HG03558 (cell line): ENCODE data around the gene MAN2A2.

Source experiments
- ATAC-seq: cut with Tn5 transposase; IDR thresholded peaks from one replicate; pipeline ENCODE4 v1.9.1; 2021; ENCODE audit warnings: moderate number of reproducible peaks; ENCODE audit not compliant: unreplicated experiment; ENCODE audit errors: extremely low read depth

MAN2A2 gene

DNA sequence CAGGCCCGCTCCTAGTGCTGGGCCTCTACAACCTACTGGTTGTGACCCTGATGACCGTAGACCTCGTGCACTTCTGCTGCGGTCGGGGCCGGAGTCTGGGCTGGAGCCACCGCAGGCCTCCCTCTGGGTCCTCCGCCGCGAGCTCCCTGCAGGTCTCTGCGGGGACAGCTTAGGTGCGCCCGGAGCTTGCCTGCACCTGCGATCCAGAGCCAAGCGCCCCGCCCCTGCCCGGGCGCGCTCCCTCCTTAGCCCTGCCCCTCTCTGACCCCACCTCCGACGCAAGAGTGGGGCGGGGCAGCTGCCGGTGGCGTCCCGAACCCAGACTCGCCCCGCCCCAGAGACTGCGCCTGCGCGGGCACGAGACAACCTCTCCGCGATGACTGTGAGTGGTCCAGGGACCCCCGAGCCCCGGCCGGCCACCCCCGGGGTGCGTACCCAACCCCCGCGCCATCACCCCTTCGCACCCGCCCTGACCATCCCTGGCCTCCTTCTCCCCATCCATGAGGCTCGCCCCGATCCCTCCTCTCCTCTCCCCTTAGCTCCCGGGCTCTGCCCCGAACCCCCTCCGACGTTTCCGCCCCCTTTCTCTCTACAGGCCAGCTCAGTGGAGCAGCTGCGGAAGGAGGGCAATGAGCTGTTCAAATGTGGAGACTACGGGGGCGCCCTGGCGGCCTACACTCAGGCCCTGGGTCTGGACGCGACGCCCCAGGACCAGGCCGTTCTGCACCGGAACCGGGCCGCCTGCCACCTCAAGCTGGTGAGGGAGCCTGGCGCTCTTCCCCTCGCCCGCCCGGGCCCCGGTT lies 32.0 kb downstream of the MAN2A2 start, which contains the start of gene UNC45A:
Gene UNC45A (plus strand): TSS at position 337 of the 803 bp plus-strand sequence. CDS start 40 bp downstream, at position 377.
- peak; percentile 28 for ATAC-seq

DNA sequence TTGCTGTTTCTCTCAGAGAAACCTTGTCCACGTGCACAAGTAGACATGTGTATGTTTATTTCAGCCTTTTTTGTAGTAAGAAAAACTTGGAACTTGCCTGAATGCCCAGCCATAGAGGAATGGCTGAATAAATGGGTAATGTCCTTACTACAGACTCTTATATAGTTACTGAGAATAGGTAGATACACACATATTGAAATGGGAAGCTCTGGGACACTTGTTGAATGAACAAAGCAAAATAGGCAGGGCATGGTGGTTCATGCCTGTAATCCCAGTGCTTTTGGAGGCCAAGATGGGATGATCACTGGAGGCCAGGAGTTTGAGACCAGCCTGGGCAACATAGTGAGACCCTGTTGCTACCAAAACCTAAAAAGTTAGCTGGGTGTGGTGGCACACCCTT lies 33.7 kb downstream of the MAN2A2 start:
- ATAC-seq = no peak

DNA sequence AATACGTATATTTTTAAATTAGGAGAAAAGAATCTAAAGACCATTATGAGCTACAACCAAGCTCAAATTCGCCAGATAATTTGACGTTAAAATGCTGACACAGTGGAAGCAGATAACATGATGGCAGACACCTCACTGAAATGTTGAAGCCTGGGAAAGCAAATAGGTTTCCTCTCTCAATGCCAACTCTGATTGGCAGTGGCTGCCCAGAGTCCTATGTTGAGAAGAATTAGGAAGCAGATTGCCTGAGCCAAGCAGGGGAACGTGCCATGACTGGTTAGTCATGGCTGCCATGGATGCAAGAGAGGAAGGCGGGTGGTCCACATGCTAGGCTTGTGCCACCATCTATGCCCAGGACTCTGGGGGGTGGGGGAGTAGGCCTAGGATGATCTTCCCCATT lies 35.2 kb downstream of the MAN2A2 start:
- ATAC-seq = no peak

DNA sequence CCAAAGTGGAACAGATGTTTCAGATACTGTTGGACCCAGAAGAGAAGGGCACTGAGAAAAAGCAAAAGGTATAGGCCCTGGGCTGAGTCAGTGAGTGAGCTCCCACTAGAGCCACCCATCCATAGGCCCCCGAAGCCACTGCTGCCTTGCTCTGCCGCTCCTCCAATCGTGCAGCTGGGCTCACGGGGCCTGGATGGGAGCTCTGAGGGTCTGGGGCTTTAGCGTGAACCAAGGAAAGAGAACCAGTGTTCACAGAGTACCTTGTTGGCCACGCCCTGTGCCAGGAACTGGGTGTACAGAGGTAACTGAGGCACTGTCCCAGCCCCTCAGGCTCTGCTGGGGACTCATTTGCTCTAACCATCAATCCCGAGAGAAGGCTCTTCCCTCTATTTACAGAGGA lies 36.7 kb downstream of the MAN2A2 start:
- ATAC-seq = no peak

DNA sequence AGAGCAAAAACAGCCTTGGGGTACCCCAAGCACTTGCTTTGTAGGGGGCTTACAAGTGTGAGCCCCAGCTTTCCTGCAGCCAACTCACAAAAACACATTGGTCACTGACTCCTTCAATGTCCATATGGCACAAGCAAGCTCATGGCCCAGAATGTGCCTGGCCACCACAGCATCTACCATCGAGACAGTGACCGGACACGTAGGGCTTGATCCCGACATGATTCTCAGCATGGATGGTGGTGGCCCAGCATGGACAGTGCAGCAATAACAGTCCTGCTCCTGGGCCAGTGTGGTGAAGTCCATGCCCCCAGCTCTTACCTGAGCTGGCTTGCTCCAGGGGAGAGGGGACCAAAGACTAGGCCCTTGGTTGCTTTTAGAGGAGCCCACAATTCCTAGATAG lies 37.9 kb downstream of the MAN2A2 start:
- no peak for ATAC-seq

DNA sequence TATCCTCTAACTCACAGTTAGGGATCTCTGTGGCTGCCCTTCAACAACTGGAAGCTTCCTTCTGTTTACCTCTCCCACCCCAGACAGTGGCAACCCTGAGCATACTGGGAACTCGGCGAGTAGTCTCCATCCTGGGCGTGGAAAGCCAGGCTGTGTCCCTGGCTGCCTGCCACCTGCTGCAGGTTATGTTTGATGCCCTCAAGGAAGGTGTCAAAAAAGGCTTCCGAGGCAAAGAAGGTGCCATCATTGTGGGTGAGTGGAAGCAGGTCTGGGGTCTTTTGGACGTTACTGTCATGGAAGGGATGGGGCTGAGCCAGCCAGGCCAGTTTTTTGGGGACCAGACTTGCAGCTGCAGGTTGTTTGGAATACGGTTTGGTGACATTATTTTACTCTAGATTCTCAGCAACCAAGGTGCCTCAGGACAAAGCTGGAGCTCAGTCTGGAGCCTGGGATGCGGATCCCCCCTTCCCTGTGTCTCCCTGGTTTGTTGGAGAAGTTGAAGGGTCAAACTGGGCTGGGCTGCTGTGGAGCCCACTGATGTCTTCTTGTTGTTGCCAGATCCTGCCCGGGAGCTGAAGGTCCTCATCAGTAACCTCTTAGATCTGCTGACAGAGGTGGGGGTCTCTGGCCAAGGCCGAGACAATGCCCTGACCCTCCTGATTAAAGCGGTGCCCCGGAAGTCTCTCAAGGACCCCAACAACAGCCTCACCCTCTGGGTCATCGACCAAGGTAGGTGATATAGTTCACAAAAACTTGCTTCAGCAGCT lies 39.4 kb downstream of the MAN2A2 start:
- ATAC-seq = no peak

DNA sequence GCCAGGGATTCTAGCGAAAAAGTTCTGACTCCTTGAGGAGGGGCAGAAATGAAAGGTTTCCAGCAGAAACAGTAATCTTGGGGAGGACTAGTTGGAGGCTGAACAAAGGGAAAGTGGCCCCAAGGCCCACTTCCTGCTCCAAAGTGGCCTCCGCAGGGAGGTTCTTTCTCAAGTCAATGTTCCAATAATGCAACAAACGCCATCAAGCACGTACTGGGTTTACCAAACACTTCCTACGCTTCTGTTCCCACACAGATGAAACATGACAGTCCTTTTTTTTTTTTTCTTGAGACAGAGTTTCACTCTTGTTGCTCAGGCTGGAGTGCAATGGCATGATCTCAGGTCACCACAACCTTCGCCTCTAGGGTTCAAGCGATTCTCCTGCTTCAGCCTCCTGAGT lies 42.0 kb downstream of the MAN2A2 start:
- no peak for ATAC-seq

DNA sequence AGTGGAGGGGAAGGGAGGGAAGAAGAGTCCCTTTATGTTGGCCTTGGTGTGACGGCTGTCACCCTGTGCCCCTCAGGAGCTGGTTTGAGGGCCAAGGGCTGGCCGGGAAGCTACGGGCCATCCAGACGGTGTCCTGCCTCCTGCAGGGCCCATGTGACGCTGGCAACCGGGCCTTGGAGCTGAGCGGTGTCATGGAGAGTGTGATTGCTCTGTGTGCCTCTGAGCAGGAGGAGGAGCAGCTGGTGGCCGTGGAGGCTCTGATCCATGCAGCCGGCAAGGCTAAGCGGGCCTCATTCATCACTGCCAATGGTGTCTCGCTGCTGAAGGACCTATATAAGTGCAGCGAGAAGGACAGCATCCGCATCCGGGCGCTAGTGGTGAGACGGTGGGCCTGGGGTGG lies 43.4 kb downstream of the MAN2A2 start:
- ATAC-seq = no peak

DNA sequence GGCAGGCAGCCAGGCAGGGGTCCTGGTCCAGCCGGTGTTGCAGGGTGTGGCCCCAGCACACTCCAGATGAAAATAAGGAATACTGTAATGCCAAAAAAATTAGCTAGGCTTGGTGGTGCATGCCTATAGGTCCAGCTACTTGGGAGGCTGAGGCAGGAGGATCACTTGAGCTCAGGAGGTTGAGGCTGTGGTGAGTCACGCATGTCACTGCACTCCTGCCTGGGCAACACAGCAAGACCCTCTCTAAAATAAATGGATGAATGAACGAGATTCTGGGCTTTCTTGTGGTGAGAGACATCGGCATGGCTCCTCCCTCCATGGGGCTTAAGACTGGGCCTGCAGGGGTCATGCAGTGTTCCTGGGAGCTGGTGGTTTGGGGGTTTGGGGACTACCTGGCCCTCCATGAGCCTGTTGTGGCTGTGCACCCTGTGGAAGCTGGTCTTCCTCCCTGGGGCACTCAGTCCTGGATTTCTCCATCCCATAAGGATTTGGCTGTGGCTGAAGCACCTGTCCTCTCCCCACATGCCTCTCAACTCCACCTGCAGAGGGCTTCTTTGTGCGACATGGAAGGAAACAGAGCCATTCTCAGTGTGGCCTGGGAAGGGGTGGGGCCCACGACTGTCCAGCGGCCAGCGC lies 44.0 kb downstream of the MAN2A2 start:
- no peak for ATAC-seq

DNA sequence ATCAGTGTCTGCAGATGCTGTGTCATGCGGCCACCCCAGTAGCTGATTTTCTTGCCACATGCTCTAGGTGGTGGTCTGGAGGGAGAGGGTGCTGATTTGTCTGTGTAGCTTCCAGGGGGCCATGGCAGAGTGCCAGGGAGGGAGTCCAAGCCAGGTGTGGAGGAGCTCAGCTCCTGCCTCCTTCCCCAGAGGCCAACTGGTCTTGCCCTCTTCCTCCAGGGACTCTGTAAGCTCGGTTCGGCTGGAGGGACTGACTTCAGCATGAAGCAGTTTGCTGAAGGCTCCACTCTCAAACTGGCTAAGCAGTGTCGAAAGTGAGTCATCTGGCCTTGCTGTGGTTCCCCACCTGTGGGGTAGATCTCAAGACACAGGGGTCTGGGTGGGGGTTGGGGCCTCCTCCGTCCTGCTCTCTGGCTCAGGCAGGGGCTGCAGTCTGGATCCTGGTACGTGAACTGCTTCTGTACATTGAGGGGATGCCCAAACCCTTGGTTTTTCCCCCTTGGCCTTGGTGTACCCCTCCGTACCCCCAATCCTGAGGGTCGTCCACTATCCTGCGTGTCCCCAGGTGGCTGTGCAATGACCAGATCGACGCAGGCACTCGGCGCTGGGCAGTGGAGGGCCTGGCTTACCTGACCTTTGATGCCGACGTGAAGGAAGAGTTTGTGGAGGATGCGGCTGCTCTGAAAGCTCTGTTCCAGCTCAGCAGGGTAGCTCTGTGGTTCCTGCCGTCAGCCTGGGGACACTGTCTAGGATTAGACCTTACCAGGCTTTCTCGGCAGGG lies 44.7 kb downstream of the MAN2A2 start:
- ATAC-seq = no peak

DNA sequence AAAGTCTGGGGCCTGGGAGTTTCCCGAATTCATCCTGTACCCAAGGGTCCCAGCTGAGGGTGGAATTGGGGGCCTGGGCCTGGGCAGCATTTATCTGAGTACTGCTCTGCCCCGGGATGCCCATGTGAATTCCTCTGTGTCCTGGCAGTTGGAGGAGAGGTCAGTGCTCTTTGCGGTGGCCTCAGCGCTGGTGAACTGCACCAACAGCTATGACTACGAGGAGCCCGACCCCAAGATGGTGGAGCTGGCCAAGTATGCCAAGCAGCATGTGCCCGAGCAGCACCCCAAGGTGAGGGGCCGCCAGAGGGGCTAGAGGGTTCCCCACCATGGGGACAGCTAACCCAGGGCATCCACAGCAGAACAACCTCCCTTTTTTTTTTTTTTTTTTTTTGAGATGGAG lies 45.4 kb downstream of the MAN2A2 start:
- no peak for ATAC-seq

DNA sequence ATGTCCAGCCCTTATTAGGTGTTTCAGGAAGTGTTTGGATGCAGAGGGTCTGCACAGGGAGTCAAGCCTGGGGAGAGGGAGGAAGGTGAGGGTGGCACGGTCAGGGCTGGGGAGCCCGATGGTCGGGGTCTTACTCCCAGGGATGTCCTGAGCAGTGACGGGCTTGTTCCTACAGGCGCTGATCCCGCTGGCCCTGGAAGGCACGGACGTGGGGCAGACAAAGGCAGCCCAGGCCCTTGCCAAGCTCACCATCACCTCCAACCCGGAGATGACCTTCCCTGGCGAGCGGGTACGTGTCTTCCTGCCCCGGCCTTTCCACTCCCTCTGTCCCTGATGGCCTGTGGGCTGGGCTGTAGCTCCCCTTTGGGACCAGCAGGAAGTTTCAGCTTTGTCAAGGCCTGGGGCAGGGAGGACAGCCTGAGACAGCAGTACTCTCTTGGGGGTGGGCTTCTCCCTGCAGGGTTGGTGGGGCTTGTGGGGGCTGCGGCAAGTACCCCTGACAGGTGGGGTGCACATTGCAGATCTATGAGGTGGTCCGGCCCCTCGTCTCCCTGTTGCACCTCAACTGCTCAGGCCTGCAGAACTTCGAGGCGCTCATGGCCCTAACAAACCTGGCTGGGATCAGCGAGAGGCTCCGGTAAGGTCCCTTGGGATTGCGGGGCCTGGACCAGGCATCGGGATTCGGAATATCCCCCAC lies 47.0 kb downstream of the MAN2A2 start:
- no peak for ATAC-seq

DNA sequence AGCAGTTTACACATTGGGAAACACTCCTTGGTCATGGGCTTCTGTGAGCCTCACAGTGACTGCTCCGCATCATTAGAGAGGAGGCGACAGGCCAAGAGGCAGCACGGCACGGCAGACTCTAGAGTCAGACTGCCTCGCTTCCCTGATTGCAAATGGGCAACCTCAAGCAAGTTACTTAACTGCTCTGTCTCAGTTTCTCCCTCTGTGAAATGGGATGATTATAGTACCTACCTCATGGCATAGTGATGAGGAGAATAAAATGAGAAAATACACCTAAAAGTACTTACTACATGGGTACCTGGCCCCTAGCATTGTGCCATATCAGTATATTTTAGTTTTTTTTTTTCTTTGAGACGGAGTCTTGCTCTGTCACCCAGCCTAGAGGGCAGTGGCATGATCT lies 47.6 kb downstream of the MAN2A2 start:
- ATAC-seq = no peak

DNA sequence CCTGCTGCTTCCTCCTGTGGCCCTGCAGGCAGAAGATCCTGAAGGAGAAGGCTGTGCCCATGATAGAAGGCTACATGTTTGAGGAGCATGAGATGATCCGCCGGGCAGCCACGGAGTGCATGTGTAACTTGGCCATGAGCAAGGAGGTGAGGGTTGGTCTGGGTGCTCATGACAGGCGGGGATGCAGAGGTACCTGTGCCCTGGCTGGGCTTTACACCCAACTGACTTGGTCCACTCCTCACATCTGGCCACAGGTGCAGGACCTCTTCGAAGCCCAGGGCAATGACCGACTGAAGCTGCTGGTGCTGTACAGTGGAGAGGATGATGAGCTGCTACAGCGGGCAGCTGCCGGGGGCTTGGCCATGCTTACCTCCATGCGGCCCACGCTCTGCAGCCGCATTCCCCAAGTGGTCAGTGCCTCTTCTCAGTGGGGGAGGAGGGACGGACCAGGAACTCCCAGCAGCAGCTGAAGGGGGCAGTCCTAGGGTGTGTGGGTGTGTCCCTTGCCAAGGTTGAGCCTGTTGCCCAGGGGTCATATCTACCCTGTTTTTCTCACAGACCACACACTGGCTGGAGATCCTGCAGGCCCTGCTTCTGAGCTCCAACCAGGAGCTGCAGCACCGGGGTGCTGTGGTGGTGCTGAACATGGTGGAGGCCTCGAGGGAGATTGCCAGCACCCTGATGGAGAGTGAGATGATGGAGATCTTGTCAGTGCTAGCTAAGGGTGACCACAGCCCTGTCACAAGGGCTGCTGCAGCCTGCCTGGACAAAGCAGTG lies 50.0 kb downstream of the MAN2A2 start:
- ATAC-seq = no peak

DNA sequence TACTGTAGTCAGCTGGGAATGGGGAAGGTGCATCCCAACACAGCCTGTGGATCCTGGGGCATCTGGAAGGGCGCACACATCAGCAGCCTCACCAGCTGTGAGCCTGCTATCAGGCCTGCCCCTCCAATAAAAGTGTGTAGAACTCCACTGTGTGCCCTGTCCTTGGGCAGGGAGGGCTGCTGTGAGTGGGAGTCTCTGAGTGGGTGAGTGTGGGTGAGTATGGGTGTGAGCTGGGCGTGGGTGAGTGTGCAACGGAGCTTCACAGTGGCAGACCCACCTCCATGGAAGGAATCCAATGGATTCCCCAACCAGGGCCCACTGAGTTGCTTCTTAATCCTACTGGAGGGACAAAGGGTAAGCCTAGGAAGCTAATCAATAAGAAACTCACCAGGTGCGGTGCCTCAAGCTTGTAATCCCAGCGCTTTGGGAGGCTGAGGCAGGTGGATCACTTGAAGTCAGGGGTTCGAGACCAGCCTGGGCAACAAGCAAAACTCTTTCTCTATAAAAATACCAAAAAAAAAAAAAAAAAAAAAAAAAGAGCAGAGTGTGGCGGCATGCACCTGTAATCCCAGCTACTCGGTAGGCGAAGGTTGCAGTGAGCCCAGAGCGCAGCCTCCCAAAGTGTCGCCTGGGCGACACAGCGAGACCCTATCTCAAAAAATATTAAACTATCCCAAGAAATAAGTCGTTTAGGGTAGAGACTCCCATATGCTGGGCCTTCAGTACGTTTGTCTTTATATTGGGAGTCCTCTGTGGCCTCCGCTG lies 51.0 kb downstream of the MAN2A2 start:
- ATAC-seq = no peak

DNA sequence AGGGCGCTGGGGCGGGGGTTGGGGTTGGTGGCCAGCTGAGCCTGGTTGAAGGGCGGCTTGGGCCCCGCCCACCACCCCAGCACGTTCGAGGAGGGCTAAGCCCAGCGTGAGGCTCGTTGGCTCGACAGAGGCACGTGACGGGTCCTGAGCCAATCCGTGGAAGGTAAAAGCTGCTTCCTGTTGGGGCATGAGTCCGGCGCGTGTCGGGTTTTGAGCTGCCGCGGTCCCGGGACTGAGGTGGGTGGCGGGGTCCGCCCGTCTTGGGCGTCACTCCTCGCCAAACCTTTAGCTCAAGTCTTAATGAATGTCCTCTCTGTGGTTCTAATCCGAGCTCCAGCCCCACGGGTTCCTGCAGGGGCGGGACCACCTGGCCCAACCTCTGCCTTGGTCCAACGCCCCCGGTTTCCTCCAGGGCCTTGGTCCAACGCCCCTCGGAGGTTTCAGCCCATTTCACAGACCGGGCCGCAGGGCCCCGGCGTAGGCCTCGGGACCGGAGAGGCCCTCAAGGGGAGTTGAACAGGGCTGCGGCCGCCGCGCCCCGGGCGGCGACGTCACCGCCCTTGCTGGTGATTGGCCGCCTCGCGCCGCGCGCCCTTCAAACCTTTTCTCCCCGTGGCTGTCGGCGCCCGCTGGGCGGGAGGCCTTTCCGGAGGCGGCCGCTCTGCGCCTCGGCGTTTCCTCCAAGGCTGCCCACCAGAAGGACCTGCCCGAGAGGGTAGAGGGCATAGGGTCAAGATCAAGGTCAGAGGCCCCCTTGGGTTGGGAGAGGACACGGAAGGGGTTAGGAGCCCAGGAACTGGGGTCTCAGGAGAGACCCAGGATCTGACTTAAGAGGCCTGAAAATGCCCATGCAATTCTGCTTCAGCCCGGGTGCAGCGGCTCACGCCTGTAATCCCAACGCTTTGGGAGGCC lies 51.9 kb downstream of the MAN2A2 start, which contains the start of gene RCCD1:
Gene RCCD1 (plus strand): TSS at position 173 of the 912 bp plus-strand sequence. CDS start 1,851 bp downstream, outside the sequence.
- peak; percentile 80 for ATAC-seq

DNA sequence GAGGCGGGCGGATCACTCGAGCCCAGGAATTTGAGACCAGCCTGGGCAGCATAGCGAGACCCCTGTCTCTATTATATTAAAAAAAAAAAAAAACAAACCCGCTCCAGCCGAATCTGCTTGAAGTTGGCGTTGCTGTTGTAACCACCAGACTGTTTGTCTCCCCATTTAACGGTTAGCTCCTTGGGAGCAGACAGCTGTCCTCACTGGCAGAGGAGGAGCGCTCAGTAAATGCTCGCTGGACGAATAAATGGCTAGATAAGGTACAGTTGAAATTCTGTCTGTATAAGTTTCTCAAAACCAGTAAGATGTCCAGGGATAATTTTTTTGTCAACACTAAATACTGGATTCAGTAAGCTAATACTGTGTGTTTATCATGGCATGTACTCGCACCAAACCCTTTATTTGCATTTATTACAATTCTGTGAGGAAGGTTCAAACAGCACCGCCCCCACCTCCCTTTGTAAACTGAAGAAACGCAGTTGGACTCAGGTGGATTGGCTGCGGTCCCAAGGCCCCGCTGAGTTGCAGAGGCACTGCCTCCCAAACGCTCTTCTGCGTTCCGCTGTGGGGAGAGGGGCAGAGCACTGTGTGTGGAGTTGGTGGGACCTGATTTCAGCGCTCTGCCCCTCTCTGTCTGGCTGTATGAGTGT lies 52.6 kb downstream of the MAN2A2 start:
- no peak for ATAC-seq
